HG03066 (cell line): Measurements from ENCODE around the gene ADAMTS2.

Experiments used
- ATAC-seq: cut with Tn5 transposase; IDR thresholded peaks from one replicate; pipeline ENCODE4 v1.9.1; 2021; ENCODE audit warnings: low read depth; ENCODE audit not compliant: unreplicated experiment

ADAMTS2 gene

DNA sequence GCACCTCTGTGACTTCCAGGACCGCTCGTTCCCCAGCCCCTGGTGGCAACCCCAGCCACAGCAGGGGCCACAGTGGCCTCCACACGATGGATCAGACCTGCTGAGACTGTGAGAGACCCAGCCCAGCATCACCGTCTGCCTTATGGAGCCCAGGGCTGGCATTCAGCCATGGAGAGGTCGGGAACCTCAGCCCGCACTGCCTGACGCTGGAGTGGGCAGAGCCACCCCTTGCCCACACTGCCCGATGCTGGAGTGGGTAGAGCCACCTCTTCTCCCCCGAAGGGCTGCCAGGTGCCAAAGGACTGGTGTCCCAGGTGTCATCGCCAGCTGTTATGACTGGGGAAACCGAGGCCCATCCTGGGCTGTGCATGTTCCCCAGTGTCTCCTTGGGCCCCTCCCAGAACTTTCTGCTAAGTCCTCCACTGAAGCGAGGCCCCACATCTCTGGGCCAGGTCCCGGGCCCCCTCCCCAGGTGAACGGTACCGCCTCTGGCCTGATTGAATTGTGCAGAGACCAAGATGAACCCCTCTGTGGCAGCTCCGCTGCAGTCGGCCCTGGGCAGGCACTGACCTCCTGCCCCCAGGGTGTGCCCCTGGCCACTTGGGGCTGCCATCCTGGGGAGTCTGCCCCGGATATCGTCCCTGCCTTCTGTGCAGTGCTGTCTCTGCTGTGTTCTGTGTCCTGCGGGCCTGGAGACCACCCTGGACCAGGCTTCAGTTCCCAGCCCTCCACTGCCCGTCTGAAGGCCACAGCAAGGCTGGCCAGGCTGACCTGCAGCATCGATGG, 137.1 kb downstream of the ADAMTS2 start:
- ATAC-seq = no peak

DNA sequence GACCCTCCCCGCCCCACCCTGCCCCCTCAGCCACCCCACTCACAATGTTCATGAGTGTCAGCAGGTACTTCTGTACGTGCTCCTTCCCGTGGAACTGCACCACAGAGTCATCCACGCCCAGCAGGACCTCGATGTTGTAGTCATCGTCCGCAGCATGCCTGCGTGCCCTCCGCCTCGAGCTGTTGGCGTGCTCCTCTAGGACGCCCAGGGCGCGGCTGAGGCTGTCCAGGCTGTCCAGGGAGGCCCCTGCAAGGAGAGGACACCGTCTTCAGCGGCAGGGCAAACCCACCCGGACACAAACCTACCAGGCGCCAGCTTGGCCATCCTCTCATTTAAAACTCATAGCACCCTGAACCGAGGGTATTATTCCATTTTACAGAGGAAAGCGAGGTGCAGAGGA, 137.8 kb downstream of the ADAMTS2 start:
- ATAC-seq = no peak

DNA sequence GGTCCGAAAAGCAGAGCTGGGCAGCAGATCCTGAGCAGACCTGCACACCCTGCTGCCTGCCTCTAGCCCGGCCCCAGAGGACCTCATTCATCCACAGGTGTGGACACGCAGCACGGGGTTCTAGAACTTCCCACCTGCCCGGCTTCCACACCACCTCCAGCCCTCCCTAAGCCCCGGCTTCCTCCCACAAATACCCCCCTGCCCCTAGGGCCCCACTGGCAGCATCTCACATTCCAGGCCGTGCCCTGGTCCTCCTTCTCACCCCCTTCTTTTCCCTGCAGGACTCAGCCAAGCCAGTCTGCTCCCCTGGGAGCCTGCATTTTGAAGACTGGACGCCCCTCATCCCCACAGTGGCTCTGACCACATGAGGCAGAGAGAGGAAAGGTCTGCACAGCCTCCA, 138.9 kb downstream of the ADAMTS2 start:
- no peak for ATAC-seq

DNA sequence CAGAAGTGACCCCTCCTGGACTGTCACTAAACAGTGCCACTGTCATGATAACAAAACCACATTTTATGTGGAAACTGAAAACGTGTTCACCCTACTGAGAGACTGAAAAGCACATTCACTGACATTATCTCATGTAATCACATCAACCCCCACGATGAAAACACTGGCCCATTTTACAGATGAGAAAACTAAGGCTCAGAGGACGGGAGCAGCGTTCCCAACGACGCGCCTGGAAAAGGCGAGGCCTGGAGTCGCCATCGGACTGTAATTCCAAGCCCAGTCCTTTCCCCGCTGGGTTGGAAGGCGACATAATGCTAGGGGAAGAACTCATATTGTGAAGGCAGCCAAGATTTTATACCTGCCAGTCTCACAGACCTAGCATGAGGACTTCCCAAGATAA, 140.0 kb downstream of the ADAMTS2 start:
- no peak for ATAC-seq

DNA sequence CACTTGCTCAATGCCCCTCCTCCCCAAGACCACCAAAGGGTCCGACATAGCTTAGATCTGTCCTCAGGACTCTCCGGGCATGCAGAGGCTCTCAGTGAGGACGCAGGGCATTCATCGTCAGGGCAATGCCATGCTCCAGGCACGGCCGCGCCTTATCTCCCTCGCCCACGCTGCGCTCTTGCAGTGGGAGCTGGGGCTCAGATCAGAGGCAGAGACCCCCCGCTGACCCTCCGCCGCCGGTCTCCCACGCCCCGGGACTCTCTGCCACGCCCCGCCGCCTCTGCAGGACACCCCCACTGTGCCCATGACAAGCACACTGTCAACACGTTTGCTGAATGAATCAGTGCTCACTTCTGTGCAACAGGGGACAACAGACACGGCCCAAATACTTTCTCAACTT, 140.7 kb downstream of the ADAMTS2 start:
- ATAC-seq = no peak

DNA sequence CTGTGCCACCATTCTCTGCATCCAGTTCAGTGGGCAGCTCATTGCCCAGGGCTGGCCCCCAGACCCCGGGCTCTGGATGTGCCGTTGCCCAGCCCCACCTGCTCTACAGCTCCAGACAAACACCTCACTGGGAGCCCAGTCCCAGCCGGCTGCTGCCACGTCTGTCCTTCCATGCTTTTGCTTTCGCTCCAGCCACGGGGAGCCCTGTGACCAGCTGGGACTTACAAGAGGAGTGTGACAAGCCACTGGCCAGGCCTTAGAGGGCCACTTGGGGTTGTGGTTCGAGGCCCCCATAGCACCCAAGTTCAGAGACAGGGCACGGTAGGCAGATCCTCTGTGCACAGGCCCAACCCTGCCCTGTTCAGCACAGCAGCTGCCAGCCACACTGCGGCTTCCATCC, 142.0 kb downstream of the ADAMTS2 start:
- no peak for ATAC-seq

DNA sequence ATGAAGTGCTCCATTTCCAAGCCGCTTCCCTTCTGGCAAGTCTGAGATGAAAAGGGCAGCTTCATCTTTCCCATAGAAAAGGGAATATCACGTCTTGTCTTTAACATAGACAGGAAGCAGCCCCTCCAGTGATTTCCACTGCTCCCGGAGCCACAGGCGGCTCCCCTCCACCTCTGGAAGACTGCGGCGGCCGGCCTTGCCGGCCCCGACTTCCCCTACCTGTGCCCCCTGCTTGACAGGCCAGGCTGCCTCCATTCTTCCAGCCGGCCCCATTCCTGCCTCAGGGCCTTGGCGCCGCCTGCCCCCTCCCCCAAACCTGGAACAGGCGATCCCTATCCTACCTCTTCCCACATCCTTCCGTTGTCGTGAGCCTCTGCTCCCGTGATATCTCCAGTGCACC, 143.3 kb downstream of the ADAMTS2 start:
- no peak for ATAC-seq

DNA sequence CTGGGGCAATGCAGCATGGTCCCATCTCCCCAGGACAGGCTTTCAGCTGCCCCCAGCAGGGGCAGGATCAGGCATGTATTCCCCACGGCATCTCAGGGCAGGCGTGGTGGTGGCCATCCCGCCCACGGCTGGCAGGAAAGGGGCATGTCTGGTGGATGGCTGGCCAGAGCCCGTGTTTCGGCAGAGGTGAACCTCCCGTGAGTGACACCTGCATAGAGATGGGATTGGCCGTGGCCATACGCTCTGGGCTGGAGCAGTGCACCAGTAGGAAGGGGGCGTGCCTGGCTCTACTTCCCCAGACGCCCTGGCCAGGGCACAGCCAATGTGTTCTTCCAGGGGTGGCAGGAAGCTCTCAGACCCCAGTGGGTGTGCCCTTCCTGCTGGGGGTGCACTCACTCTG, 146.0 kb downstream of the ADAMTS2 start:
- ATAC-seq = no peak

DNA sequence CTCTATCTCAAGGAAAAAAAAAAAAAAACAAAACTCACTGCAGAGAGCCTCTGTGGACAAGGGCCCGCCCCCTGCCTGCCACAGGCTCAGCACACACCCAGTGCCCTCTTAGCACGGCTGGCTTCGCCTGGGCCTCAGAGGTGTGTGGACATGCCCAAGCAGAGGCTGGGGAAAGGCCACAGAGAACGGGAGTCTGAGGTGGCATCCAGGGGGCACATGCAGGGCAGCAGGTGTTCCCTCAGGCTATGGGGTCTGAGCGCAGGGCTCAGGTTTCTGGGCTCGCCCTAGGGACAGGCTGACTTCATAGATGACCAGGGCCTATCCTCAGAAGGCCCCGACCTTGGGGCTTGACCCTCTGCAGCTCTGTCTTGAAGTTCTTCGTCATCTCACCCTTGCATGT, 146.4 kb downstream of the ADAMTS2 start:
- ATAC-seq = no peak

DNA sequence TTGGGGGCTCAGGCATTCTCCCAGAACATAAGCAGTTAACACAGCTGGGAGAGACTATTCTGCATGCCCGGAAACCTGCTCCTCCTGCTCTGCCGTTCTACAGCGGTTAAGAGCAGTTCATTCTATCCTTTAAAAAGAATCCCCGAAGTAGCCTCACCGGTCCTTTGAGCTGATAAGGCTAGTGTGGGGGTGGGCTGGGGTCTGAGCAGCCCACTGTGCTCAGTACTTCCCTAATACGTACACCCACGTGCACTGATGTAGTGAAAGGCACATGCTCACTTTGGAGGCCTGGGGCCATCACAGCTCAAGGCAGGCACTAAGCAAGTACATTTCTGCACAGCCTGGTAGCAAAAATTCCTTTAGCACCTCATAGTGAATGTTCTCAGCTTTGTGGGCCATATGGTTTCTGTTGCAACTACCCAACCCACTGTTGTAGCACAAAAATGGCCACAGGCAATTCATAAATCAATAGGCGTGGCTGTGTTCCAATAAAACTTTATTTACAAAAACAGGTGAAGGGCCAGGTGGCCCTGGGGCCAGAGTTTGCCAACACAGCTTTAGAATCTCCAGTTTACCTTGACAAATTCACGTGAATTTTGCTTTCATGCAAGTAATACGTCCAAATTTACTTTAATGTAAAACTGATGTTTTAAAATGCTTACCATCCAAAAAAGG, 148.7 kb downstream of the ADAMTS2 start:
- no peak for ATAC-seq

DNA sequence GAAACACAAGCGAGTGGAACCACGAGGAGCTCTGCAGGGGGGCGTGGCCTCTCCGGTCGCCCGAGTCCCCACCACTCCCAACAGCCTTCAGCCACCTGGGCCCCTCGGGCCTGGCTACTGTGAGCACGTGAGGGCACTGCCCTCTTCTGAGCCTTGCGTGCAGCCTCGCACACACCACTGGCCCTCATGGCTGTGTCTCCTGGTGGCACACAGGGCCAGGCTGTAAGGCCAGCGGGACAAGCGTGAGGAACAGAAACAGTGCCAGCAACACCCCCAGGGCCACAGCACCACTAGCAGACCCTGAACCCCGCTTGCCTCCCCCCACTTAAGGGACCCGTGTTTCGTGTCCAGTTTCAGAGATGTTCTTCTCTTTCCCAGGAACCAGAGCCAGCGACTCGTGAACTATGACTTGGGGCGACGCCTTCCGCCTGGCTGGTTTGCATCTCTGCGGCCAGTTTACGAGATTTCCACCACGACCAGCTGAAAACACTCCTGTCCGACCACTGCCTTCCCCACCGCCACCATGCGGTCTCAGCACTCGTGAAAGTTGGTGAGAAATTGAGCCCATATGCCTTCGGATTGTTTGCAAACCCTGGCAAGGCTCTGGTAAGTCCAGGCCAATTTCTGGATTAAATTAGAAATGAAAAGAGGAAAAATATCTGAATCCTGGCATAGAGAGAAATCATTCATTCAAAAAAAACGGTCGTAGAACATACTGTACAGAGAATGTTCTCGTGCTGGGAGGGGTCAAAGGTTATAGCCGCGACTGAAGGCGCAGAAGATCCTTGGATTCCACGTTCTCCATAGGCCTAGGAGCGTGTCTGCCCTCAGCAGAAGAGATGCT, 149.5 kb downstream of the ADAMTS2 start:
- no peak for ATAC-seq

DNA sequence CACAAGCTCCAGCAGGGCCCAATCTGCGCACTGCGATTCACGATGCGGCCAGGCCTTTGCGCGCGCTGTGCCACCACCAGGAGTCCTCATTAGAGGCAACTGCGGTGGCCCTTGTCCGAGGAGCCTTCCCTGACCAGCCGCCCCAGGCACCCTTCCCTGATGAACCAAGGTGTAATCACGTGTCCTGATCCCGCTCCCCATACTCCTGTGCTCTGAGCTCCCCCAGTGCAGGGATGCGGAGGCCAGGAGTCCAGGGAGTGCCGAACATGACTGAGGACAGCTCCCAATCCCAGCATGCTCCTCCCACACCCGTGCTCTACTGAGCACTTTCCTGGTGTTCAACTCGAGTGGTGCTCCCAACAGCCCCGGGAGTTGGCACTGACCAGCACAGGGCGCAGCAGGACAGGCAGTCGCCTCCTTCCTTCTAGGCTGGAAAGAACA, 150.3 kb downstream of the ADAMTS2 start:
- no peak for ATAC-seq

DNA sequence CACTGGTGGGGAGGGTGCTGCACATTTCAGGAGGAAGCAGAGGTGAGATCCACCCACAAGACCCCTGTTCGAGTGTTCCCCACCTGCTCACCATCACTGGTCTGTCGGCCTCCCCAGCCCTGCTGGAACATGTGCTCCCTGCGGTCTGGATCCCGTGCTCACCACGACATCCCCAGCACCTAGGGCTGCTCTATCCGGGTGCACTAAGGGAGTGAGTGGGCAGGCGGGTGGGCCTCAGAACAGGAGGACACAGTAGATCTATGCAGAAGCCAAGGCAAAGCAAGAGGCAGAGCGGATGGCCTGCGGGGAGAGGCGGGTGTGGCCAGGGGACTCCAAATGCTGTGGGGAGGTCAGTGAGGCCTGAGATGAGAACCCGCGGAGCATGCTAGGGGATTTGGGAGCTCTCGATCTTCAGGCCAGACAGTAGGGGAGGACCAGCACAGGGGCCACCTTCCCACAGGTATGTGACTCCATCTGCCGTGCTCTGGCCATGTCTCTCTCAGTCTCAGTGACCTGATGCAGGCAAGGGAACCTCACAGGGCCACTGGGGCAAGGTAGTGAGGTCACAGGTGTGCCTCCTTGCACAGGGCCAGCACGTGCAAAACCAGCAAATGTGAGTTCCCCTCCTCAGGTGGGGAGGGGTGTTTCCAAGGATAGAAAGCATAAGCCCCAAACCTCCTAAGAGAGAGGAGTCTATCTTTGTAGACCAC, 150.9 kb downstream of the ADAMTS2 start:
- no peak for ATAC-seq

DNA sequence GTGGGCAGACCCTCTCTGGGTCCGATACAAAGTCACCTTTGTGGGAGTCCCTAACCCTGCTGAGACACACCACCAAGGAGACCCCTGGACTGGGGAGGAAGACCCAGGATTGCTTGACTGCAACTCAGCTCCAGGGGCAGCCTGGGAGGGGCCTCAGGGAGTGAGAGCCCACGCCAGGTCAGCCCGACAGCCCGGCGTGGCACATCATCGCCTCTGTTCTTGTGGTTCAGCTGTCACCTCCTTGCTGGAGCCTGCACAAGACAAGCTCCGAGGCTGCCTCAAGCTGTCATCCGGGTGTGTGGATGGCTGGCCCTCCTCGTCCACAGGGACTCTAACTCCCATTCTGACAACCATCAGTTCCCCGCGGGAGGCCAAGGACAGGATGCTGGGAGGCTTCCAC, 151.5 kb downstream of the ADAMTS2 start:
- no peak for ATAC-seq

DNA sequence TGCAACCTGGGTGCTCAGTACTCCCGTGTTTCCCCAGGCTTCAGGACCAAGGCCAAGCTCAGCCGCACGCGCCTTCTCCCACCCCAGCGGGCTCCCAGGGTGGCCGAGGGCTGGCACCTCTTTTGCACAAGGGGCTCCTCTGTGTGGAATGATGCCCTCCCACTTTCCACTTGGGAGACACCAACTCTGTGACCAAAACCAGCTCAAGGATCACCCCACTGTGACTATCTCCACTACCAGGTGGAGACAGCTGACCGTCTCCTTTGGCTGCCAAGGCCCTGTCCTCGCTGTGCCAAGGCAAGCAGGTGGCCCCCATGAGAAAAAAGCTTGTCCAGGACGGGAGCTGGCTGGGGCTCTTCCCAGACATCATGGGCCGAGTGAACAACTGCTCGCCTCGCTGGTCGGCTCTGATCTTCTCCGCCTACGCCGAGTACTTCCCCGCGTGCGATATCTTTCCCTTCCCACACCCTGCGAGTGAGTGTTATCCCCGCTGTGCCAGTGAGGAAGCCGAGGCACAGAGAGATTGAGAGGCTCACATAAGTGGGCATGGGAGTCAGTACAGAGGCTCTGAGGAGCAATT, 152.3 kb downstream of the ADAMTS2 start:
- ATAC-seq = no peak

DNA sequence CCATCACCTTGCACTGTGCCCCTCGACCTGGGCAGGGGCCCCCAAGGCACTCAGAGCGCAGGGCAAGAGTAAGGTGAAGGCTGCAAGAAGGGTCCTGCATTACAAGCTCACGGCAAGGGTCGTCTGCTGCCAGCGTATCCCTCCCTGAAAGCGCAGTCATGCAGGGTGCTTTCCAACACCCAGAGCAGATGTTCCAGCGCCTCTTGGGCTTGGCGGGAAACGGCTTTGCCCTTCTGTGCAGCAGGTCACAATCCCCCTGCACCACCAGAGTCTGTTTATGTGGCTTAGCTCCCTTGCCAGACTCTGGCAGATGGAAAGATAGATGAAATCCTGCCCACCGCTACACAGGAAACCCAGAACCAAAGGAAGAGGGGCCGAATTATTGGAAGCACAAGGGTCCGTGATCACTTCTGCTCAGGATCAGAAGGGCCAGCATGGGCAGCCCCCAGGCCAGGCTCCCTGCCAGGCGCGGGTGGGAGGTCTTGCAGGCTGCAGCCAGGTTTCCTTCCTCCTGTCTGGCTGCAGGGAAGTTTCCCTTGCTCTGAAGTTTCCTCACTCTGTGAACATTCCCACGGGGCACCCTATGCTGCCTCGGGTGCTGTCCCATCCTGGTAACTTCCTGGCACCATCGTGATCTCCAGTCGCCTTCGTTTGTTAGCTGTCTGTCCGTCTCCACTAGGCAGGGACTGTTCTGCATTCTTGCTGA, 152.9 kb downstream of the ADAMTS2 start:
- ATAC-seq = no peak

DNA sequence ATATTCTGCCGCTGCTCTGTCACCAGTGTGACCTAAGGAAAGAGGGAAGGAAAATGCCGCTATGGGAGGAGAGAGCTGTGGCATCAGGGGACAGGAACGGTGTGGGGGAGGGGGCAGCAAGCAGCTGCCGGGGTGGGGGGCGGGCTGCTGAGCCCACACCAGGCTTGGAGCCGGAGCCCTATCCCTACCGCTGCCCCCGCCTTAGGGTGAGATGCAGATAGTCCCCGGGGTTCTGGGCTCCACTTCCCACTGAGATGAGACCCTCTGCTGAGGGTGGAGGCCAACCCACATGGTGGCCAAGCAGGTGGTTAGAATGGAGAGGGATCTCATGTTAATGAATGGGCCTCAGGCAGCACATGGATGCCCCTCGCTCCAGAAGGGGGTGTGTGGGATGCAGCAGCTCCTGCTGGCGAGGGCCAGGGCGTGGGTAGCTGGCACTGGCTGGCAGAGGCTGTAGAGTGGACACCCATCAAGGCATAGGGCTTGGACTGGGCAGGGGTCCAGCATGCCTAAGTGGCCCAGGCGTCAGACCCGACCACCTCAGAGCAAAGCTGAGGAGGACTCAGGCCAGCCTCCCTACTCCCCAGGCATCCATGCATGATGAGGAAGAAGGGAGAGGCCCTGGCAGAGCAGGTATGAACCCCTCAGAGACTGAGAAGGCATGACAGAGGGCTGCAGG, 153.6 kb downstream of the ADAMTS2 start:
- no peak for ATAC-seq

DNA sequence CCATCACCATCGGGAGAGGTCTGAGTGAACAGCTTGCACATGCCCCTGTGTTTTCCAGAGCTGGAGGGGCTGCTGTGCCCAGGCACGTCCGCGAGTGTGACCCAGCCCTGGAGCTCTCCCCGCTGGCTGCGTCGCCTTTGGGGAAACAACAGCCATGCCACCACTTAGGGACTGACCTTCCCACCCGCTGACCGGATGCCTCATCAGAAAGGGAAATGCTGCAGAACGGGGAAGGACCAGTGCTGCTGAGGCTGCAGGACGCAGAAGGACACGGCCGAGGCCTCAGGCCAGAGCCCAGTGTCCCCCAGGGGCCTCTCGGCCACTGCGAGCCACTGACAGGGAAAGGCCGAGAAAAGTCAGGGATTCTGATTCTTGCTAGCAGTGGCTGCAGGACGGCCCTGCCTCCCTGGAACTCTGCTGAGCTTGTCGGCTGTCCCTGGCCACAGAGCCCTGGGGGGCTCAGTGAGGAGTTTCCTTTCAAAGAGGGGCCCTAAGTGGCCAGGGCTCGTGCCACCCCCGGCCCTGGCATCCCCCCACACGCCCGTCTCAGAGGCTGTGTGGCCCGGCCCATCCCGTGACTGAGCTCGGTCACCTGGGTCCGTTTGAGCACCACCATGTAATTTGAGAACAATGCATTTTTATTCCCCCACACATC, 154.3 kb downstream of the ADAMTS2 start:
- no peak for ATAC-seq

DNA sequence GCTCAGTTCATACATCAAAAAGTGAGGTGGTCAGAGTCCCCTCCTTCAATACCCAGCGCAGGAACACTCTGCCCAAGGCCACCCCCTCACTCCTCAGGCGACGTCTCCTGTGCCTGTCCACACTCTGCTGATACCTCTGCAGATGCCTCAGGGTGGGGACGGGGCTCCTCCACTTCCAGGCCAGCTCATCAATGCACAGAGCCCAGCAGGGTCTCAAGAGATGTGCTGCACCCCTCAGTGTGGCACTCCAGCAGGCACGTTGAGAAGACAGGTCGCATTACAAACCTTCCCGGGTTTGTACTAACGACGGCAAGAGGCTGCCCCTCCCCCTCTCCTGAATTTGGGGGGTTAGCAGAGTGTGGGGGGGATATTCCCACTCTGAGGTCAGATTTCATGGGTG, 156.6 kb downstream of the ADAMTS2 start:
- no peak for ATAC-seq
